ENCODE results near the gene CCDC54.

DNA sequence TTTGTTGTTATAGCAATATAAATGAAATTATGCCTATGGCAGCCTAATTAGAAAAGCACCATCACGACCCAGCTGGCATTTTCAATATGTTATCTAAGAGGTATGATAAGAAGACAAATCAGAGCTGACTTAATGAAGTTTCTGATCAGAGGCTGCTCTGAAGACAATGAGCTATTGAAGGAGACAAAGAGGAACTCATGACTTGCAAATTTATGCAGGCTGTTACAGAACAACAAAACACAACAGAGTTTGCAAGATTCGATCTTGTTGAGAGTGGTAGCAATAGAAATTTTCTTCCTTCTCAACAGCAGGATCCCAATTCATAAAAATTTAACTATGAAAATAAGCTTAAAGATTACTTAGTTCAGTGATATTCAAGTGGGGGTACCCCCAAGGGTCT is 7.7 kb downstream of the CCDC54 start:
- TF ChIP-seq POLR2A (IDR thresholded peaks at IDR 0.05) (no peak), POLR2AphosphoS5 (IDR thresholded peaks at IDR 0.05; ENCODE audit: insufficient read depth in 1 of 2, low read depth in 1 of 2) (no peak)
- TF ChIP-seq, protein P1, sequence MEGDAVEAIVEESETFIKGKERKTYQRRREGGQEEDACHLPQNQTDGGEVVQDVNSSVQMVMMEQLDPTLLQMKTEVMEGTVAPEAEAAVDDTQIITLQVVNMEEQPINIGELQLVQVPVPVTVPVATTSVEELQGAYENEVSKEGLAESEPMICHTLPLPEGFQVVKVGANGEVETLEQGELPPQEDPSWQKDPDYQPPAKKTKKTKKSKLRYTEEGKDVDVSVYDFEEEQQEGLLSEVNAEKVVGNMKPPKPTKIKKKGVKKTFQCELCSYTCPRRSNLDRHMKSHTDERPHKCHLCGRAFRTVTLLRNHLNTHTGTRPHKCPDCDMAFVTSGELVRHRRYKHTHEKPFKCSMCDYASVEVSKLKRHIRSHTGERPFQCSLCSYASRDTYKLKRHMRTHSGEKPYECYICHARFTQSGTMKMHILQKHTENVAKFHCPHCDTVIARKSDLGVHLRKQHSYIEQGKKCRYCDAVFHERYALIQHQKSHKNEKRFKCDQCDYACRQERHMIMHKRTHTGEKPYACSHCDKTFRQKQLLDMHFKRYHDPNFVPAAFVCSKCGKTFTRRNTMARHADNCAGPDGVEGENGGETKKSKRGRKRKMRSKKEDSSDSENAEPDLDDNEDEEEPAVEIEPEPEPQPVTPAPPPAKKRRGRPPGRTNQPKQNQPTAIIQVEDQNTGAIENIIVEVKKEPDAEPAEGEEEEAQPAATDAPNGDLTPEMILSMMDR (IDR thresholded peaks at IDR 0.05) = no peak
